NT2/D1 (cell line): Measurements from ENCODE around the gene IMPA2.
"Not testable (repeated sequence)": the region's sequence is repeated elsewhere in the genome, so short reads cannot be mapped to it uniquely, and the experiment has no call there.

Experiments used
- DNase-seq: peaks from one replicate; pipeline ENCODE4 v3.0.0-alpha.2; 2011; ENCODE audit warnings: low read depth, low spot score
- H3K27me3 ChIP-seq: 2 replicates; pipeline ENCODE4 v1.6.0; 2011; ENCODE audit warnings: mild to moderate bottlenecking; ENCODE audit not compliant: insufficient read length, insufficient read depth
- H3K36me3 ChIP-seq: 2 replicates; pipeline ENCODE4 v1.6.1; 2011; ENCODE audit warnings: mild to moderate bottlenecking, low read length, mixed read lengths; ENCODE audit not compliant: insufficient read depth, insufficient read length
- H3K4me1 ChIP-seq: 2 replicates; pipeline ENCODE4 v1.5.1; 2011; ENCODE audit not compliant: insufficient read depth, insufficient read length
- H3K4me3 ChIP-seq: 2 replicates; pipeline ENCODE4 v1.5.1; 2011; ENCODE audit warnings: low read depth; ENCODE audit not compliant: insufficient read length
- H3K9ac ChIP-seq: 2 replicates; pipeline ENCODE4 v1.6.0; 2011; ENCODE audit warnings: low read depth; ENCODE audit not compliant: insufficient read length
- H3K9me3 ChIP-seq: 2 replicates; pipeline ENCODE4 v1.5.1; 2011; ENCODE audit warnings: mild to moderate bottlenecking, low read length; ENCODE audit not compliant: insufficient read depth
- SUZ12 ChIP-seq: IDR thresholded peaks from 2 replicates; pipeline ENCODE4 v1.6.1; 2011; ENCODE audit not compliant: insufficient read length, insufficient read depth; ENCODE audit errors: extremely low read depth
- YY1 ChIP-seq: IDR thresholded peaks from 2 replicates; pipeline ENCODE4 v1.6.1; 2011; ENCODE audit not compliant: insufficient read length, insufficient read depth
- ZNF274 ChIP-seq: IDR thresholded peaks from 2 replicates; pipeline ENCODE4 v1.6.1; 2011; ENCODE audit warnings: mild to moderate bottlenecking, low read depth, low read length

IMPA2 gene

DNA sequence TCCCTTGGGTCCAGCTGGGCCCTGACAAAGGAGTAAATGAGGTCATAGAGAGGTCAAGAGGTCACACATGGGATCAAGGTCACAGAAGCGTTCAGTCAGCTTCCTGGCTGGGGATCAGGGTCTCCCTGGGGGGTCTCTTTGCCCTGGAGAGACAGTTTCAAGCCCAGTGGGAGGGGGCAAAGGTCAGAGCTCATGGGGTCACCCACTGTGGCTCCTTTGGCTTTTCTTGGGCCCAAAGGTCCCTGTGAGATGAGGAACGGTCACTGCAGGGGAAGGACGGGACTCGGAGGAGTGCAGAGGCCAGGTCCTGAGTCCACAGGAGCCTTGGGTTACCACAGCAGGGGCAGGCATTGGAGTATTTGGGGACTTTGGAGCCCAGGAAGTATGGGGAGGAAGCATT, 81.7 kb downstream of the IMPA2 start:
- TF ChIP-seq ZNF274 (no peak), YY1 (no peak), SUZ12 (no peak)
- H3K9me3 ChIP-seq = peaks cover 55% of the 10 kb centered on the region; the same call in 1 of the 2 replicates
- H3K36me3 ChIP-seq = no peaks in the 10 kb centered on the region
- no peaks in the 10 kb centered on the region for H3K4me1 ChIP-seq
- no peak overlapping the region for H3K9ac ChIP-seq
- H3K27me3 ChIP-seq = no peaks in the 10 kb centered on the region
- no peak overlapping the region for H3K4me3 ChIP-seq
- no peak for DNase-seq

DNA sequence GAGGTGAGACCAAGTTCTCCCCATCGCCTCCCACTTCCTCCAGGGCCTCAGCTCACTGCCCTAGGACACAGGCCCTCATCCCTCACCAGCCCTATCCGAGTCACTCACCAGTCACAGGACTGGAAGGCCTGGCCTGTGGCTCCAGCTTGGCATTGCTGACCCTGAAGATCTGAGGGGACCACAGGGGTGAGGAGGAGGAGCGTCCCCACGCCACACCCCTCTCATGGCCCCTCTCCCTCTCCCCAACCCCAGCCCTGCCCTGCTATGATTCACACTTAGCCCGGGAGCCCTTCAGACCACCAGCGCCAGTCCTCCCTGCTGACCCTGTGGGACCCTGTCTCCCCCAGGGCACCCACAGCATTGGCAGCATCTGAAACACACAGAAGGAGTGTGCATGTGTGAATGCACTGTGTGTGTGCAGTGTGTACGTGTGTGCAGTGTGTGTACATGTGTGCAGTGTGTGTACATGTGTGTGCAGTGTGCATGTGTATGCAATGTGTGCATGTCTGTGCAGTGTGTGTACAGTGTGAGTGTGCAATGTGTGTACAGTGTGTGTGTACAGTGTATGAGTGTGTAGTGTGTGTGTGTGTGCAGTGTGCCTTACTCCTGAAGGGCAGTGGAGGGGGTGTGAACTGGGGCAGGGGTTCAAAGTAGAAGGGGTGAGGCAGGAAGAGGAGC, 82.9 kb downstream of the IMPA2 start:
- Histone ChIP-seq H3K9me3 (peaks cover 56% of the 10 kb centered on the region; the same call in 1 of the 2 replicates), H3K4me3 (no peak overlapping the region), H3K36me3 (no peaks in the 10 kb centered on the region), H3K4me1 (no peaks in the 10 kb centered on the region), H3K9ac (no peak overlapping the region), H3K27me3 (no peaks in the 10 kb centered on the region)
- no peak for TF ChIP-seq YY1
- no peak for TF ChIP-seq SUZ12
- no peak for TF ChIP-seq ZNF274
- no peak for DNase-seq

GRCh38 chr18:12065397-12065796, 84.1 kb downstream of the IMPA2 start:
- peaks cover 47% of the 10 kb centered on the region; the same call in 1 of the 2 replicates for H3K9me3 ChIP-seq
- no peaks in the 10 kb centered on the region for H3K27me3 ChIP-seq
- H3K36me3 ChIP-seq = no peaks in the 10 kb centered on the region
- H3K9ac ChIP-seq = no peak overlapping the region
- no peak for TF ChIP-seq ZNF274
- TF ChIP-seq YY1 = no peak
- TF ChIP-seq SUZ12 = no peak
- DNase-seq = no peak
- no peaks in the 10 kb centered on the region for H3K4me1 ChIP-seq
- H3K4me3 ChIP-seq = no peak overlapping the region

- no peaks in the 10 kb centered on the region for H3K4me1 ChIP-seq
- H3K9ac ChIP-seq = no peak overlapping the region
- no peak for DNase-seq
- TF ChIP-seq SUZ12 (no peak), ZNF274 (no peak), YY1 (no peak)
- no peaks in the 10 kb centered on the region for H3K27me3 ChIP-seq
- peaks cover 31% of the 10 kb centered on the region; the same call in 1 of the 2 replicates for H3K9me3 ChIP-seq
- no peak overlapping the region for H3K4me3 ChIP-seq
- H3K36me3 ChIP-seq = no peaks in the 10 kb centered on the region
Measured at GRCh38 chr18:12066910-12067511, 85.7 kb downstream of the IMPA2 start.

- DNase-seq = no peak
- Histone ChIP-seq H3K9me3 (peaks cover 24% of the 10 kb centered on the region; the same call in 1 of the 2 replicates), H3K4me1 (no peaks in the 10 kb centered on the region), H3K4me3 (no peak overlapping the region), H3K36me3 (no peaks in the 10 kb centered on the region), H3K9ac (no peak overlapping the region), H3K27me3 (no peaks in the 10 kb centered on the region)
- TF ChIP-seq YY1 (no peak), SUZ12 (no peak), ZNF274 (no peak)
Measured at GRCh38 chr18:12067671-12068070, 86.4 kb downstream of the IMPA2 start.

DNA sequence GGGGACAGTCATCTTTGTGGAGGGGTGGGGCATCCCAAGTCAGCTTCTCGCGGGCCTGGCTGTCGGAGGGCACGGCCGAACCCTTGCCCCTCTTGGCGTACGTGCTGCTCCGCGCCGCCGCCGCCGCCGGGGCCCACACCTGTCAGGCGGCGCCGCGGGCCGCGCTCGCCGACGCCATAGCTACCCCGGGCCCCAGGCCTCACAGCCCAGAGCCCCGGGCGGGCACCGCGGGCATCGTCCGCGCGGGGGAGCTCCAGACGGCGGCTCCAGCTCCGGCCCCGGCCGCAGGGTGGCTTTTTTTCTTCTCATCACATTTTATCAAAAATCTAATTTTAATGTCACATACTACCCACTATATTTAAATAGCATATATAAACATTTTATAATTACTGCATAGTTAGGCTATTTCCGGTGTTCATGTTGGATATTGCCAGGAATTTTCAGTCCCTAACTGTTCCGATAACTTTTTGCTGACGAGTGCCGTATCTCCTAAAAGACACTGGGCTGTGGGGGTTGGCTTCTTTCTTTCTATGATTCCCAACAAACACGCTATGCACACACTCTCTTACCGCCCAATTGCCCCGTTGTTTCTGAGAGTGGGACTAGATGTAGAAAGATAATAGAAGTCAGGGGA, 87.1 kb downstream of the IMPA2 start:
- H3K27me3 ChIP-seq, H3K36me3 ChIP-seq, H3K4me3 ChIP-seq, DNase-seq, H3K9ac ChIP-seq, H3K4me1 ChIP-seq: not testable (repeated sequence)
- H3K9me3 ChIP-seq = peaks cover 17% of the 10 kb centered on the region; the same call in 1 of the 2 replicates

DNA sequence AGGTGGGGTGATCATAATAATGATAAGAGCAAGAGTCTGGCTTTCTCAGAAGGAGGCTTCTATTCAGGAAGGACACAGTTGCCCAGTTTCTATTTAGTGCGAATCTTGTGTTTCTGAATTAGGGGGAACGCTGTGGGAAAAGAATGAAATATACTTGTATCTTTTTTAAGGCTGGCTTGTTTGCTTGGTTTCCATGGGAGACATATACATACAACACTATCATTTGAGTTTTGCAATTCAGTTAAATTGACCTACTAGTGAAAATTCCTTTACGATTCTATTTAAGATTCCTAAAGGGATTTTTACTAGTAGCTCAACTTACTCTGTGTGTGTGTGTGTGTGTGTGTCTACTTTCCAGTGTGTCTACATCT, 87.6 kb downstream of the IMPA2 start:
- no peaks in the 10 kb centered on the region for H3K4me1 ChIP-seq
- H3K9ac ChIP-seq = no peak overlapping the region
- no peaks in the 10 kb centered on the region for H3K27me3 ChIP-seq
- TF ChIP-seq YY1 (no peak), ZNF274 (no peak), SUZ12 (no peak)
- H3K9me3 ChIP-seq = peaks cover 13% of the 10 kb centered on the region; the same call in 1 of the 2 replicates
- no peak for DNase-seq
- H3K4me3 ChIP-seq = no peak overlapping the region
- no peaks in the 10 kb centered on the region for H3K36me3 ChIP-seq

DNA sequence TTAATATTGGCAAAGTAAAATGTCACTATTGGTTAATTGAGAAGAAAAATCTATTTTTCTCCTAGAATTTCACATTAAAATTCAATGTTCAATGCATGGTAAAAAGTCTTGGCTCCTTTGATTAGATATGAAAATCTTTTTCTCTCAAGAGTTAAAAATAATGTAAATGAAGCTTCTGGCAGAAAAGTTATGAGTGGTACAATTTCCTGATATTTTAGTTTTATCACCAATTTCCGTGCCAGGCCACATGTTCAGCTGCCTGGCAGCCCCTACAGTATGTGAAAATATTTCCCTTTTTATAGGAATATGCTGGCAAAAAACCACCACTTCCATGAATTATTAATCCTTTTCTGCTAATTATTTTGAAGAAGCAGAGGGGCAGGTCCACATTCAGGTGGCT, 89.8 kb downstream of the IMPA2 start:
- not testable (repeated sequence) for H3K4me3 ChIP-seq, H3K27me3 ChIP-seq, H3K36me3 ChIP-seq, H3K4me1 ChIP-seq, H3K9ac ChIP-seq, DNase-seq
- H3K9me3 ChIP-seq = peaks cover 13% of the 10 kb centered on the region; the same call in 1 of the 2 replicates
